NCI-H146 treated with DMSO at 0.1 percent for 48 hours (cell line): Measurements from ENCODE around the gene RCAN2.

Experiments used
- DNase-seq: peaks from one replicate; lab custom pipeline; 2025; ENCODE audit not compliant: unreplicated experiment; lab: John Stamatoyannopoulos, UW

RCAN2 gene

DNA sequence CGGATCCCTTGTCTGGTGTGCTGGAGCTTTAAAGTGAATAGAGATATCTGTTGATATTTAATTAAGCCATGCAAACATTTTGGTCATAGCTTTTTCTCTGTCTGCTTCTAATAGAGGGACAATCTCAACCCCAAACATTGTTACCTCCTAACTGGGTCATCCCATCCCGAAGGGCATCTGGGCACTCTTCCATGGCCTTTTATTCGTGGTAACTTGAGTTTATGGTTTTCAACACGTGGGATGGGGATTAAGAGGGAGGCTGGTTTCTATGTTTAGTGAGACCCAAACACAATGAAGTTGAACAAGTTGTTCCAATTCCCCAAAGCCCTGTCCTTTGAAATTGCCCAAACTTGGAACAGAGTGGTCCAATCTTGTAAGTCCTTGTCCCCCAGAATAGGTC lies 319.1 kb downstream of the RCAN2 start:
- no peak for DNase-seq
